Measurements from ENCODE around the gene C22orf39. TPM values are rescaled to one million over a fixed set of nuclear protein-coding genes. Genes with fewer than 3 reads are reported as not detected.

The C22orf39 gene
- total RNA-seq, 1 donor: 14.8 TPM

DNA sequence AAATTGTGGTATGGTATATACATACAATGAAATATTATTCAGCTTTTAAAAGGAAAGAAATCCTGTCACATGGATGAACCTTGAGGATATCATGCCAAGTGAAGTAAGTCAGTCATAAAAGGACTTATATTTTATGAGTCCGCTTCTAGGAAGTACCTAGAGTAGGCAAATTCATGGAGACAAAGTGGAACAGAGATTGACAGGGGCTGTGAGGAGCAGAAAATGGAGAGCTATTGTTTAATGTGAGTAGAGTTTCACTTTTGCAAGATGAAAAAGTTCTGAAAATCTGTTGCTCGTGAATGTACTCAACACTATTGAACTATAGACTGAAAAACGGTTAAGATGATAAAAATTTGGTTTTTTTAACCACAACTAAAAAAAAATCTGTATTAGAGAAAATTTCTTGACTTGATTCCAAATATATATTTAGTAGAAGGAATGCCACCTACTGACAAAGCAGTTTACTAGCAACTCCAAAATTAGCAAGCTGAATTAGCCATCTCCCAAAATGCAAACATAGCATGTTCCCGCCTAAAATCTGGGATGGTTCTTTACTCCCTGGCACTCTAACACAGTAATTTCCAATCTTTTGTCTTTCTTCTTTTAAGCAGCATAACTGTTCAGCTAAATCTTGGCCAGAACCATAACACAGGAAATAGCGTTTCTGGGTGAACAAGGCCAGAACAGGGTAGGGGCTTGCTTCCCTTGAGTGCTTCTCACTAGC, 30.0 kb upstream of the C22orf39 start:
- TF ChIP-seq CTCF (IDR thresholded peaks at IDR 0.05; ENCODE audit: extremely low read depth, low read depth, low read length): peak; percentile 33
- H2AFZ ChIP-seq (ENCODE audit: low read length): no peak overlapping the region
- no peaks in the 10 kb centered on the region for H3K27me3 ChIP-seq (ENCODE audit: insufficient read depth, low read length)
- H3K79me2 ChIP-seq (ENCODE audit: insufficient read depth, low read length): peaks cover 74% of the 10 kb centered on the region
- peaks cover 36% of the 10 kb centered on the region for H4K20me1 ChIP-seq (ENCODE audit: insufficient read depth, low read length)
- H3K27ac ChIP-seq (ENCODE audit: low read depth, low read length): peak overlapping the region; percentile 100
- H3K9me3 ChIP-seq (ENCODE audit: low read depth, low read length): no peaks in the 10 kb centered on the region
- H3K36me3 ChIP-seq (ENCODE audit: insufficient read depth, low read length): peaks cover 28% of the 10 kb centered on the region
- H3K4me1 ChIP-seq (ENCODE audit: insufficient read depth, low read length): peaks cover 22% of the 10 kb centered on the region
- peak overlapping the region; percentile 82 for H3K4me2 ChIP-seq (ENCODE audit: insufficient read depth, low read length)
- peak overlapping the region; percentile 88 for H3K4me3 ChIP-seq (ENCODE audit: insufficient read depth, low read length)
- DNase-seq (ENCODE audit: insufficient read length, low spot score, missing footprints): no peak

GRCh38 chr22:19476023-19476422, 28.5 kb upstream of the C22orf39 start:
- no peak overlapping the region for H3K4me3 ChIP-seq (ENCODE audit: insufficient read depth, low read length)
- no peak overlapping the region for H2AFZ ChIP-seq (ENCODE audit: low read length)
- peaks cover 40% of the 10 kb centered on the region for H4K20me1 ChIP-seq (ENCODE audit: insufficient read depth, low read length)
- peaks cover 41% of the 10 kb centered on the region for H3K36me3 ChIP-seq (ENCODE audit: insufficient read depth, low read length)
- no peaks in the 10 kb centered on the region for H3K27me3 ChIP-seq (ENCODE audit: insufficient read depth, low read length)
- no peak for TF ChIP-seq CTCF (IDR thresholded peaks at IDR 0.05; ENCODE audit: extremely low read depth, low read depth, low read length)
- H3K4me1 ChIP-seq (ENCODE audit: insufficient read depth, low read length): peaks cover 22% of the 10 kb centered on the region
- no peak overlapping the region for H3K4me2 ChIP-seq (ENCODE audit: insufficient read depth, low read length)
- H3K79me2 ChIP-seq (ENCODE audit: insufficient read depth, low read length): peaks cover 81% of the 10 kb centered on the region
- no peak for DNase-seq (ENCODE audit: insufficient read length, low spot score, missing footprints)
- H3K9me3 ChIP-seq (ENCODE audit: low read depth, low read length): no peaks in the 10 kb centered on the region
- H3K27ac ChIP-seq (ENCODE audit: low read depth, low read length): no peak overlapping the region

GRCh38 chr22:19473578-19473977, 26.1 kb upstream of the C22orf39 start:
- Histone ChIP-seq H3K36me3 (ENCODE audit: insufficient read depth, low read length) (peaks cover 64% of the 10 kb centered on the region), H3K4me3 (ENCODE audit: insufficient read depth, low read length) (no peak overlapping the region), H3K4me2 (ENCODE audit: insufficient read depth, low read length) (no peak overlapping the region), H3K79me2 (ENCODE audit: insufficient read depth, low read length) (peaks cover 77% of the 10 kb centered on the region), H3K9me3 (ENCODE audit: low read depth, low read length) (no peaks in the 10 kb centered on the region), H3K27me3 (ENCODE audit: insufficient read depth, low read length) (no peaks in the 10 kb centered on the region), H4K20me1 (ENCODE audit: insufficient read depth, low read length) (peaks cover 51% of the 10 kb centered on the region), H3K27ac (ENCODE audit: low read depth, low read length) (no peak overlapping the region), H3K4me1 (ENCODE audit: insufficient read depth, low read length) (peaks cover 11% of the 10 kb centered on the region), H2AFZ (ENCODE audit: low read length) (no peak overlapping the region)
- no peak for DNase-seq (ENCODE audit: insufficient read length, low spot score, missing footprints)
- peak; percentile 22 for TF ChIP-seq CTCF (IDR thresholded peaks at IDR 0.05; ENCODE audit: extremely low read depth, low read depth, low read length)

GRCh38 chr22:19472233-19472632, 24.7 kb upstream of the C22orf39 start:
- H3K27ac ChIP-seq (ENCODE audit: low read depth, low read length): no peak overlapping the region
- H3K4me1 ChIP-seq (ENCODE audit: insufficient read depth, low read length): peaks cover 2% of the 10 kb centered on the region
- no peaks in the 10 kb centered on the region for H3K27me3 ChIP-seq (ENCODE audit: insufficient read depth, low read length)
- H3K4me3 ChIP-seq (ENCODE audit: insufficient read depth, low read length): no peak overlapping the region
- H2AFZ ChIP-seq (ENCODE audit: low read length): no peak overlapping the region
- H3K4me2 ChIP-seq (ENCODE audit: insufficient read depth, low read length): no peak overlapping the region
- H3K36me3 ChIP-seq (ENCODE audit: insufficient read depth, low read length): peaks cover 77% of the 10 kb centered on the region
- no peak for DNase-seq (ENCODE audit: insufficient read length, low spot score, missing footprints)
- H3K9me3 ChIP-seq (ENCODE audit: low read depth, low read length): no peaks in the 10 kb centered on the region
- H3K79me2 ChIP-seq (ENCODE audit: insufficient read depth, low read length): peaks cover 66% of the 10 kb centered on the region
- TF ChIP-seq CTCF (IDR thresholded peaks at IDR 0.05; ENCODE audit: extremely low read depth, low read depth, low read length): no peak
- H4K20me1 ChIP-seq (ENCODE audit: insufficient read depth, low read length): peaks cover 44% of the 10 kb centered on the region
